Kasumi-1 (cell line): Measurements from ENCODE around the gene NPAS3.

Experiments used
- DNase-seq, 2 experiments: peaks; one replicate each; lab custom pipeline; 2025; lab: John Stamatoyannopoulos, UW

Gene NPAS3

GRCh38 chr14:33837943-33838683, 899.4 kb downstream of the NPAS3 start:
- DNase-seq: no peak

- peak; percentile 48 to 59 for DNase-seq
Measured at GRCh38 chr14:33839193-33840076, 900.8 kb downstream of the NPAS3 start.

- DNase-seq: no peak
Measured at GRCh38 chr14:33840797-33841196, 902.1 kb downstream of the NPAS3 start.

- no peak for DNase-seq
Measured at GRCh38 chr14:33842299-33842698, 903.6 kb downstream of the NPAS3 start.

- no peak for DNase-seq
Measured at GRCh38 chr14:33844118-33844517, 905.4 kb downstream of the NPAS3 start.

GRCh38 chr14:33846100-33846824, 907.6 kb downstream of the NPAS3 start:
- DNase-seq: no peak

GRCh38 chr14:33847066-33847465, 908.4 kb downstream of the NPAS3 start:
- DNase-seq: no peak

GRCh38 chr14:33848009-33848408, 909.3 kb downstream of the NPAS3 start:
- DNase-seq: no peak

- peak in 1 of 2 experiments; percentile 22 for DNase-seq
Measured at GRCh38 chr14:33848706-33849454, 910.2 kb downstream of the NPAS3 start.

GRCh38 chr14:33849455-33849801, 910.7 kb downstream of the NPAS3 start:
- no peak for DNase-seq

- DNase-seq: no peak
Measured at GRCh38 chr14:33850826-33851225, 912.1 kb downstream of the NPAS3 start.

GRCh38 chr14:33851366-33851765, 912.7 kb downstream of the NPAS3 start:
- DNase-seq: no peak

- no peak for DNase-seq
Measured at GRCh38 chr14:33851931-33852330, 913.3 kb downstream of the NPAS3 start.
